Measurements from ENCODE around the gene TRIP6.

DNA sequence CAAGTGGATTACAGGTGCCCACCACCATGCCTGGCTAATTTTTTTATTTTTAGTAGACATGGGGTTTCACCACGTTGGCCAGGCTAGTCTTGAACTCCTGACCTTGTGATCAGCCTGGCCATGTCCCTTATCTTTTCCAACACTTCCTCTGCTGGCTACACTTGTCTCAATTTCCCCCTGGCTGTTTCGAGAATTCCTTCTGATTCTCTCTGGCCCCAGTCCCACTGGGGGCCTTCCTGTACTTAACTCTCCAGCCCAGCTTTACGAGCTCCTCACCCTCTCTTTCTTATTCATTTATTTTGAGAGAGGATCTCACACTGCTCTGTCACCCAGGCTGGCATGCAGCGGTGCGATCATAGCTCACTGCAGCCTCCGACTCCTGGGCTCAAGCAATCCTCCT lies 48.4 kb upstream of the TRIP6 start:
- TF ChIP-seq, protein P1, sequence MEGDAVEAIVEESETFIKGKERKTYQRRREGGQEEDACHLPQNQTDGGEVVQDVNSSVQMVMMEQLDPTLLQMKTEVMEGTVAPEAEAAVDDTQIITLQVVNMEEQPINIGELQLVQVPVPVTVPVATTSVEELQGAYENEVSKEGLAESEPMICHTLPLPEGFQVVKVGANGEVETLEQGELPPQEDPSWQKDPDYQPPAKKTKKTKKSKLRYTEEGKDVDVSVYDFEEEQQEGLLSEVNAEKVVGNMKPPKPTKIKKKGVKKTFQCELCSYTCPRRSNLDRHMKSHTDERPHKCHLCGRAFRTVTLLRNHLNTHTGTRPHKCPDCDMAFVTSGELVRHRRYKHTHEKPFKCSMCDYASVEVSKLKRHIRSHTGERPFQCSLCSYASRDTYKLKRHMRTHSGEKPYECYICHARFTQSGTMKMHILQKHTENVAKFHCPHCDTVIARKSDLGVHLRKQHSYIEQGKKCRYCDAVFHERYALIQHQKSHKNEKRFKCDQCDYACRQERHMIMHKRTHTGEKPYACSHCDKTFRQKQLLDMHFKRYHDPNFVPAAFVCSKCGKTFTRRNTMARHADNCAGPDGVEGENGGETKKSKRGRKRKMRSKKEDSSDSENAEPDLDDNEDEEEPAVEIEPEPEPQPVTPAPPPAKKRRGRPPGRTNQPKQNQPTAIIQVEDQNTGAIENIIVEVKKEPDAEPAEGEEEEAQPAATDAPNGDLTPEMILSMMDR (IDR thresholded peaks at IDR 0.05; ENCODE audit: borderline replicate concordance, extremely low read depth, low read length, poor library complexity, severe bottlenecking), result no peak
- TF ChIP-seq EZH2 (IDR thresholded peaks at IDR 0.05; ENCODE audit: borderline replicate concordance, low read depth, low read length, severe bottlenecking), result no peak

Measured in DND-41 (cell line).